SH-SY5Y (cell line): ENCODE results near the gene COL11A1.

Experiments
- GATA2 ChIP-seq: IDR thresholded peaks from 2 replicates; pipeline ENCODE4 v1.6.1; 2011; ENCODE audit warnings: mild to moderate bottlenecking, low read depth, low read length
- GATA3 ChIP-seq: IDR thresholded peaks from 2 replicates; pipeline ENCODE4 v1.6.1; 2011; ENCODE audit warnings: low read depth, mild to moderate bottlenecking, low read length, moderate library complexity

The COL11A1 gene

DNA sequence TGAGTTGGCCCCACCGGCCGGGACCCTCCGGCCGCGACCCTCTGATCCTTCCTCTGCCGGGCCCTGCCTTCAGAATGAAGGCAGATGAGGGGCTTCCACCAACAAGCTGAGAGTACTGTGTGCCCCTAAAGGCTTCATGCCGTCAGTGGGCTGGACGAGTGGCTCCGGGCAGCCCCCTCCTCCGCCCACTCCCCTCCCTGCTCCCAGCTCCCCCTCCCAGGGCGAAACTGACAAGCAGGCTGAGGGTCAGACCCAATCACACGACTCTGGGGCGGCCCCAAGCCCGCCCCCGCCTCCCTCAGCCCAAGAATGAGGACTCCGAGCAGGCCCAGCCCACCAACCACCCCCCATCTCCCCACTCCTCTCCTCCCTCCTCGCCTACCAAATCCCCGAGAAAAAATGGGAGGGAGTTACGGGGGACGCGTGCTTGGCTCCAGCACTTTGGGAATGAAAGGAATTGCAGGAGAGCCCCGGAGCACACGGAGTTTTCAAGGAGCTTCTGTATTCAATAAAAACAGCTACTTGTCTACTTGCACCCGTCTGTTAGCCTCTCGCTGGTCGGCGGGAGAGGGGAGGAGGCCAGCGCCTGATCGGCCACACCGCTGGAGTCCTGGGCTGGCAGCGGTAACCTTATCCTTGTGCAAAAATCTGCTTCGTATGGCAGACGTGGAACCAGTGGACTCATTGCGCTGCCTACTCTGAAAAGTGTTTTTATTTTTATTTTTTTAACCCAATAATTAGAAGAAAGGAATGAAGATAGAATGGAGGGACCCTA lies at the start of gene COL11A1:
TSS of gene COL11A1 (minus strand) at position 147 of the 775 bp plus-strand sequence. CDS start 344 bp downstream, outside the sequence.
- TF ChIP-seq GATA3 (no peak), GATA2 (no peak)

DNA sequence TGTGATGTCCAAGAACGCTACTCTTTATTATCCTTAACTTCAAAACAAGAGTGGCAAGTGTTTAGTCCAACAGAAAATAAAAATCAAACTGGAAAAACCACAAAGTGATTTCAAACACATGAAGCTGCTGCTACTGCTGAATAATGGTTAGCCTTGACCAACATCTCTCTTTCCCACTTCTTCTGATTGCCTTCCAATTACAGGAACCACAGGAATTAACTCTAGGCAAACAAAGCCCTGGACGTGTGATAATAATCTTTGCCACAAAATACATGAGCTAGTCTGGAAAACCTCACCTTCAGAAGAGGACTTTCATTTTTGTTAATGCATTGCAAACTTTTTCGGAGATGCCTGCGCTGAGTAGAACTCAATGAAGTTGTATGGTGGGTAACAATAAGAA lies 48.6 kb upstream of the COL11A1 start:
- TF ChIP-seq GATA3 (no peak), GATA2 (no peak)

DNA sequence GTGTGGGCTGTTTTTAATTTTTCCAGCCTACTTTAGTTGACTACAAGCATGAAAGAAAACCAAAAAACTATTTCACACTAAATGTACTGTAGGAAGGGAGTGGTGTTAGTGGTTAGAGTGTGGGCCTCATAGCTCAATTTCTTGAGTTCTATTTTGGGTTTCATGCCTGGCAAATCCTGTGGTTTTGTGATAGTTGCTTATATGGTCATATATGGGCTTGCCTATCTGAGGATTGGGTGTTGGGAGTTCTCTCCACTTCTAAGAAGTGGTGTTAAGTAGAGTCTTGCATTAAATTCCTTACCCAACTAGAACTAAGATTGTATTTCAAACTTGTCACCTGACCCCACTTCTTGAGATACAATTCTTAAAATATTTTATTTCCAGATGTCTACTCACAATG lies 37.8 kb upstream of the COL11A1 start:
- TF ChIP-seq GATA2 = no peak
- TF ChIP-seq GATA3 = no peak

DNA sequence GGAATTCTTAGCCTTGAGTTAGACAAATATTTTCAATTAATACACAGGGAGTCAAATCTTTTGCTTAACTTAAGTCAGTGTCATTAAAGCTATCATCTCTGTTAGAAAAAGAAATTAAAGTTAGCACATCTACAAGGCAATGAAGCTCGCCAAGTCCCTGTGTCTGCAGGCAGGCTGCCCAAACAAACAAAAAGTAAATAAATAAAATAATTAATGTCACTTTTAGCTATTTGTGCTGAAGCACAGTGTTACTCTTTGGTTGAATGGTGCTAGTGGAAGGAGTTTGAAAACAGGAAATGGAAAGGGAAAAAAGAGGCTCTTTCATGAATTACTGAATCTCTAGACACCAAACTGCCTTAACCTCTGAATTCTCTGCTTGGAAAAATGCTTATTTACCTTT lies 37.1 kb upstream of the COL11A1 start:
- TF ChIP-seq GATA3 (no peak), GATA2 (no peak)

DNA sequence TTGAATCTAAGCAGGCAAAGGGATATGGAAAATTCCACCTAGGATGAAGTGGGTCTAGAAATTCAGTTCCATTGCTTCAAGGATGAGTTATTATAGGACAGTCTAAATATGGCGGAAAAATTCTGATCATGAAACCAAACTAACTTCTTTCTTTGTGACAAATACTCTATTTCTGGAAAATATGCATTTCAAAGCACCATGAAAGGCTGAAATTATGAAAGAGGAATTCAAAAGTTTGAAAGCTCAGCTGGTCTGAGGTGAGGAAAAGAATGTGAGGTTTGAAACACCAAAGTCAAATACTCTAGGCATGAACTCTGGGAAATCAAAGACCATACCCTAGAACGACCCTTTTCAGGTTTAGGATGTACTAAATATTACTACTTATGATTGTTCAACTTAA lies 36.4 kb upstream of the COL11A1 start:
- TF ChIP-seq GATA2 (no peak), GATA3 (no peak)

DNA sequence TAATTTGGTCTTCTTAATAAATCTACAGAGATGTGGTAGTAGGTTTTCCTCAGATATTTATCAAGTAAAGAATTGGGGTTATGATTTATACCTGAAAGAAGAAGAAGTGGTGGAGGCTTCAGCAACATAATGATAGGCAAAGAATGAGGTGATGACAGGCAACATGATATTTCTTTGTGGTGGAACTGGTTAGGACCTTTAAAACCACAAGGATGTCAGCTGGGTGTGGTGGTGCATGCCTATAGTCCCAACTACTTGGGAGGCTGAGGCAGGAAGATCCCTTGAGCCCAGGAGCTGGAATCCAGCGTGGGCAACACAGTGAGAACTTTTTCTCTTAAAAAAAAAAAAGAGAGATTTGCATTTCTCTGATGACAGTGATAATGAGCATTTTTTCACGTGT lies 34.1 kb upstream of the COL11A1 start:
- TF ChIP-seq GATA3 (no peak), GATA2 (no peak)

DNA sequence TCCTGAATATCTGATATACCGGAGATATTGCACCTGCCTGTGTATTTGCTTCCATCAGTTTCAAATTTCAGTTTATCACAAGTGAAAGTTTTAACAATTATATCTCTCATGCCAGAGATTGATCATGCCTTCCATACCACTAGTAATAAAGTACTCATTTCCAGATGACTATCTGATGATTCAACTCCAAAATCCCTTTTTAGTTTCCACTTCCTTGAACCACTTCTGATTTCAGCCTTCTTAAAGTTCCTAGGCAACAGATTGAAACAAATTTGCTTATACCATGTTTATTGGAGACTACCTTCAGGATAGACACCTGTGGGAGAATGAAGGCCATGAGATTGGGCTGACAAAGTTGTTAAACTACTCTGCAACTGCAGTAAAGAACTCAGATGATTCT lies 21.5 kb upstream of the COL11A1 start:
- TF ChIP-seq GATA2 = no peak
- no peak for TF ChIP-seq GATA3

DNA sequence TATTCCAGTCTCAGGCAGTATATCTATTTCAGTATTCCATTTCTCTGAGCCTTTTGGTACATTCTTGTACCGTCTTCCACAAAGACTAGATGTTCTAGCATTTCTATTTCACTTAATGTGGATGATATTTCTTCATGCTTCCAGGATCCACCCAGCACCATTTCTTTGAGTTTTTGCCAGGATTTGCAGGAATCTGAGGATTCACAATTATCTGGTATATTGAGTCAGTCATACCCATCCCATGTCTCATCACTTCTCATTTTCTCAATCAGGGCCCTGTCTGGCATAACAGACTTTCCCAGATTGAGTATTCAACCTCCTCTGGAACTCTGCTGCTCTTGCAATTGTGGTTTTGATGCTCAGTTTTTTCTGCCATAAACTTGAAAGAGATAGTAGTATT lies 20.9 kb upstream of the COL11A1 start:
- no peak for TF ChIP-seq GATA2
- TF ChIP-seq GATA3 = no peak

DNA sequence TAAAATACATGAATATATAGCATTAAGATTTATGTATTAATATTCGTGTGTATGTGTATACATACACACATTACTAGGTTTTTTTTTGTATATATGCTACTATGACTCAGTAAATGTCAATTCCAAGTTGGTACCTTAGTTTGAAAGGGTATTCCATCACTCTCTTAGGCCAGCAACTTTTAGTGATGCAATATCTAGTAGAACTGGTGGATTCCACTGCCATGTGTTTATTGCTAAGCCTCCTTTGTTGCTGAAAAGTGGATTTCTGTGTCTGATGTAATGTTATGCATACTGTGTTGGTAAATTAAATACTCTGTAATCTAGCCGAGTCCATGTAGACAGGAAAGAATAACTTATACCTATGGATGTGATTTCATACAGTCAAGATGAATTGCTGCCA lies 16.9 kb upstream of the COL11A1 start:
- TF ChIP-seq GATA3 (no peak), GATA2 (no peak)

DNA sequence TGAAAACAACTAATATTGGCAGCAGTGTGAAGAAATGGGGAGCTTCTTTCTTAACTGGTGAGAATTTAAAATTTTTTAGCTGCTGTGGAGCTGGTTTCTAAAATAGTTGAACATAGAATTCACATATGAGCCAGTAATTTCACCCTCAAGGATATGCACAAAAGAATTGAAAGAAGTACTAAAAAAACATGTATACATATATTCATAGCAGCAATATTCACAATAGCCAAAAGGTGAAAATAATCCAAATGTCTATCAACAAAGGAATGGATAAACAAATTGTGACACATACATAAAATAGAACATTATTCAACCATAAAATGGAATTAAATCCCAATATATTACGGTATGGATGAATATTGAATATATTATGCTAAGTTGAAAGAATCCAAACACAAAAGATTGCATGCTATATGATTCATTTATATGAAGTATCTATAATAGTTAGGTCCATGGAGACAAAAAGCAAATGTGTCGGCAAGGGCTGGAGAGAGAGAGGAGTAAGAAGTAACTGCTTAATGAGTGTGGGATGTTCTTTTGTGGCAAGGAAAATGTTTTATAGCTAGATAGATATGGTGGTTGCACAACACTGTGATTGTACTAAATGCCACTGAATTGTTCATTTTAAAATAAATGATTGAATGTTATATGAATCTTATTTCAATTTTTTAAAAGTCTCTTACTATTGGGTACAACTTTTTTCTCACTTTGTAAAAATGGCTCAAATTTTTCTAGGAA lies 14.8 kb upstream of the COL11A1 start:
- TF ChIP-seq GATA2 (no peak), GATA3 (no peak)

DNA sequence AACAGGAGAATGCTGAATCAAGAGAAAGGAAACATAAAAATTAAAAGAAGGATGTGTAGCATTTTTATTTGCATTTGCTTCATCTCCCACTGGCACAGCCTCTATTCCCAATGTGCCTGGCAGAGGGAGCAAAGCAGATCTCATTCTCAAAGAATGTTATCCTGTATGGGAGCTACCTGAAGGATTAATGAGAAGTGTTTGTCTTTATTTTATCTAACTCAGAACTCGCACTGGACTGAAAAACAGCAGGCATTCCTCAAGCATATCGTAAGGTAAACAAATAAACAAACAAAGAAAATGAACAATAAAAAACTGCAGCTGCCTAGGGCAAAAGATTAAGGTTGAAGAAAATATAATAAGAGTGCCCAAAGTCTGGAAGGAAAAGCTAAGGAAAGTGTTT lies 12.7 kb upstream of the COL11A1 start:
- TF ChIP-seq GATA3 (no peak), GATA2 (no peak)

DNA sequence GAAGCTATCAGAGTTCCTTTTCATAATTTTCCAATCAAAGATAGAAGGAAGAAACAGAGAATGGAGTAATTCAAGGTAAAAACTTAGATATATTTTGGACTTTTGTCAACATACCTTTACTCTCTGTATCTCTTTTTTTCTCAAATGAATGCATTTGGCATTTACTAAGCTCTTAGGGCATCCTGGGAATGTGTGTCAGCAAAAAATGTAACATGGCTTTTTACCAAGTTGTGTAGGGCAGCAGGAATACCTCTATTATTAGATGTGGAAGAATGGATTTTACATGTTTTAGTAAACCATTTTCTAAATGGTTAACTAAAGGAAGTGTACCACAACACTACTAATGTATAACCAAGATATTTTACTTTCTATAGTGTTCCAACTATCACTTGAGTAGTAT lies 4.2 kb upstream of the COL11A1 start:
- TF ChIP-seq GATA2 (no peak), GATA3 (no peak)

DNA sequence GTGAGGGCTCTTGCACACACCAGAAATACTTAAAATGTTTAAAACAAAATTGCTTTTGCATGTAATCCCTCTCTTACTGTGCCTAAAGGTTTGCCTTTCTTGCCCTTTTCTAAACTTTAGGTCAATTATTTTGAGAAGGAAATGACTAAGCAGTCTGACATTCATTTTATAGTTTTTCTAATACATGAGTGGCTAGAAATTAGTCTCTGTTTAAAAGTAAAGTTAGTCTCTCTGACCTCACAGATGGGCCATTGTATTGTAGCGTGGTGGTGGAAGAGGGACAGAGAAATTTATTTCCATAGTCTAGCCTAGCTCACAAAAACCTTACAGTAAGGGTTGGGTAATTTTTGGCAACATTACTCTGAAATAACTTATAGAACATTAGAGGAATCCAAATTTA lies 3.6 kb upstream of the COL11A1 start:
- TF ChIP-seq GATA3 (no peak), GATA2 (no peak)

DNA sequence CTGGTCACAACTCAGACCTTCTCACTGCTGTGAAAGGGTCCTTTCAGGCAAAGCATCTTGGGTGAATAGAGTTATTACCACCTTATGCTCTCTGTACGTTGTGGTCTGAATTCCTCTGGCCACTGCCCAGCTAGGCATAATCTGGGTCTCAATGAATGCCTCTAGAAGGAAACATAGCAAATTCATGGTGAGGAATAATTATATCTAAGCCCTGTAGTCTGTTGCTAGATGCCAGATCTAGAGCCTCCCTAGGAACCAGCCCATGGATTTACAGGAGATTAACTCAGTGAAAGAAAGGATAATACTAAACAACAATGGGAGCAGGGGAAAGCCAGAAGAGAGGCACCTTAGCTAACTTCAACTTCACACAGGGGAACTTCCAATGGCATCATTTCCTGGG lies 2.4 kb upstream of the COL11A1 start:
- TF ChIP-seq GATA2 (no peak), GATA3 (no peak)

DNA sequence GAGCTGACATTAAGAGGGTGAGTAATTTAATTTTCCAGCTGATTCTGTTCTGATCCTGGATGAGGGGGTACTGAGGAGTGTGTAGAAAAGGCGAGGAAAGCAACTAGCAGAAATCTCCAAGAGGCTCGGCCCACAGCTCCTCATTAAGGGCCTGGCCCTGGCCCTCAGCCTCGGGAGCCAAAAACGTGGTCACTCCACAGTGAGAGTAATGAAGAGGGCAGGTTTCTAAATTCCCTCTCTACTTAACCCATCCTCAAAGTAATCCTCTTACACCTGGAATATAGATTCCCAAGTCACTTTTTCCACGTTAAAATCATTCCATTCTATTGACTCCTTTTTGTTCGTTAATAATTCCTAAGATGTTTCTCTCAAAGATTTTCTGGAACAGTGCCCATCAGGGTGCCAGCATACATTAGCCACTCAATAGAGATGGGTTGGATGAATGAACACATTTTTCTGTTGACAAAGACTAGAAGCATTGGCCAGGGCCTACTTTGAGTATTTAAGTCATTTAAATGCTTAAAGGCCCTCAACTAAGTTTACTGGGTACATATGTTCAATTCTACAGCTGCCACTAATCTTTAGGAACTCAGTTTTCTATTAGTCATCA lies 1.1 kb upstream of the COL11A1 start:
- TF ChIP-seq GATA3 (no peak), GATA2 (no peak)
